Right renal pelvis (tissue), 4 donors: ENCODE measurements around the gene UNC93A. TPM values are rescaled to one million over a fixed set of nuclear protein-coding genes. Genes with fewer than 3 reads are reported as not detected.

Experiments
- DNase-seq, 4 donors: peaks; one replicate each; pipeline ENCODE4 v3.0.0-alpha.2; 2013; ENCODE audit warnings: low read depth in 4 of 4, low spot score in 3 of 4, missing footprints in 1 of 4
- polyA plus RNA-seq, 4 donors: library from polyadenylated mRNA; unstranded; fragments of 120-200 nt; gene quantifications; one replicate each; pipeline ENCODE4 v1.2.1, GENCODE V29; 2013; ENCODE audit not compliant: insufficient read length in 4 of 4

The UNC93A gene
- polyA plus RNA-seq, 4 donors, result 2.5 to 9.2 (median 7.6) TPM

GRCh38 chr6:167292301-167293087, 1.4 kb downstream of the UNC93A start:
- DNase-seq, result no peak

DNA sequence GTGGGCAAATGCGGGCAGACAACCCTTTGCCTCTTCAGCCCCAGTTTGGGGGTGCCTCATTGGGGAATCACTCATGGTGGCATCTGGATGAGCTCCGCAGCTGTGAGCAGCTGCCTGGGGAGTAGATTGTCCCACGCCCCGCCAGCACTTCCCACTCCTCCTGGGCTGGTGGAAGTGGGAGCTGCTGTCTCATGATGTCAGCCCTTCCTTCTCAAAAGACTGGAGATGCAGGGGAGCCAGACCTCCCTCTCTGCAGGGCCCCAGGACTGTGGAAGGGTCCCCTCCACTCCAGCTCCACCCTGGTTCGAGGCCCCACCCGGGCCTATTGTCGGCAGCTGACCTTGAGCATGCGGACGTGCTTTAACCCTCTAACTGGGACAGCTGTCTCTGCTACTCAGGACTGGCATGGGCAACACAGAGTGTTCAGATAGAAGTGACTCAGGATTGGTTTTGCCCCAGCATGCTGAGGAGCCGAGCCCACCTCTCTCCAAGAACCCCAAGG, 2.0 kb downstream of the UNC93A start:
- DNase-seq, result no peak

DNA sequence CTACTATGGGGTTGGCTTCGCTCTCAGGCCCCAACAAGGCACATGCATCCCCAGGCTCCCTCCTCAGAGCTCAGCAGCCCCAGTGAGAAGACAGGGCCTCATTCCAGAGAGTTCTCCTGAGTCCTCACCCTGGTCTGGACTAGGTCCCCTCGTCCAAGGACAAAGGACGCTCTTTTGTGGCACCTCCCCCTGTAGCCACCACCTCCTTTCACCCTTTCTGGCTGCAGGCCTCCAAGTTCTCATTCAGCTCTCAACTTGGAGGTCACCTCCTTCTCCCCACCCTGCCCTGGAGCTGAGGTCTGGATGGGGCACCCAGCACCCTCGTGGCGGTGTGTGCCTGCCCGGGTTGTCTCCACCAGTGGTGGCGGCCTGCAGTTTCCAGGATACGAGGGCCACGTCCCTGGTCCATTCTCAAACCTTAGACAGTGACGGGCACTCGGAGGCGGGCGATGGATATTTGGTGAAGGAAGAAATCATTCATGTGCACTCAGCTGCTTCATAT, 2.5 kb downstream of the UNC93A start:
- no peak for DNase-seq

DNA sequence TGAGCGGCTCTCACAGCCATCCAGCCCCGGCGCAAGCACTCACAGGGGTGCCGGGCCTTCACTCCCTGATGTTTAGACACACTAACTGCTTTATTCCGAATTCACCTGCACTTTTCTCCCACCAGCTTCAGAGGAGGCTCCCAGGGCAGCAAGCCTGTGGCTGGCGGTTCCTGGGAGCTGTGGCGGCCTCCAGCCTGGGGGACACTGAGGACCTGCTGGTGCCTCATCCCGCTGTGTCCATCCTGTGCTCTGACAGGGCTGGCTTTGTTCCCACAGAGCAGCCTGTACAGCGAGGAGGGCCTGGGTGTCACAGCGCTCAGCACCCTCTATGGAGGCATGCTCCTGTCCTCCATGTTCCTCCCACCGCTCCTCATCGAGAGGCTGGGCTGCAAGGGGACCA, 3.1 kb downstream of the UNC93A start:
- DNase-seq, result no peak

DNA sequence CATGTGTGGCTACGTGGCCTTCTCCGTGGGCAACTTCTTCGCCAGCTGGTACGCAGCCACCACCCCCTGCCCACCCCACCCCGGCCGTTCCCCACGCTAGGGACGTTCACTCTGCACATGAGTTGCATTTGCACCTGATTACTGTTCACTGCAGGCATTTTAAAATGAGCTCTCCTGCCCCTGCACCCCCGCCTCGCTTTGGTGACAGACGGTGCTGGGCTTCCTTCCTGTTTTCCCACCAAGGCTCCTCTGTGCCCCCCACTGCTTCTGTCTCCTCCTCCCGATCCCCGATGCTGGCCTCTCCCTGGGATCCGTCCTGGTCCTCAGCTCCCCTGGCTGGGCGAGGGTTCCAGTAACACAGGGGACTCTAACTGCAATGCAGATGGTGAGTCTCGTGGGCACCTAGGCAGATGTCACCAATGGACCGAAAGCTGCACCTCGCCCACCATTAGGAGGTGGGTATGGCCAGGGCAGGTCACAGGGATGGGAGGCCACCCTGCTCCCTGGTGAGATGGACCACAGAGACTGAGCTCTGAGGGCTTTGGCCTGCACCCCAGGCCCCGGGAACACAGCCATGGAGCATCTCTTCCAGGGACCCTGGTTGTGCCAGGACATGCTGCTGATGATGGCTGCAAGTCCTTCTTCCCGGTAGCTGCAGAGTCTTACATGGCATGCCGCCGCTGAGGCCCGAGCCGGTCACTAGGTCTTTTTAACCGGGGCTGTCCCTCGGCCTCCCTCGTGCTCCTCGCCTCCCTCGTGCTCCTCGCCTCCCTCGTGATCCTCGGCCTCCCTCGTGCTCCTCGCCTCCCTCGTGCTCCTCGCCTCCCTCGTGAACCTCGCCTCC, 3.8 kb downstream of the UNC93A start:
- DNase-seq, result no peak

DNA sequence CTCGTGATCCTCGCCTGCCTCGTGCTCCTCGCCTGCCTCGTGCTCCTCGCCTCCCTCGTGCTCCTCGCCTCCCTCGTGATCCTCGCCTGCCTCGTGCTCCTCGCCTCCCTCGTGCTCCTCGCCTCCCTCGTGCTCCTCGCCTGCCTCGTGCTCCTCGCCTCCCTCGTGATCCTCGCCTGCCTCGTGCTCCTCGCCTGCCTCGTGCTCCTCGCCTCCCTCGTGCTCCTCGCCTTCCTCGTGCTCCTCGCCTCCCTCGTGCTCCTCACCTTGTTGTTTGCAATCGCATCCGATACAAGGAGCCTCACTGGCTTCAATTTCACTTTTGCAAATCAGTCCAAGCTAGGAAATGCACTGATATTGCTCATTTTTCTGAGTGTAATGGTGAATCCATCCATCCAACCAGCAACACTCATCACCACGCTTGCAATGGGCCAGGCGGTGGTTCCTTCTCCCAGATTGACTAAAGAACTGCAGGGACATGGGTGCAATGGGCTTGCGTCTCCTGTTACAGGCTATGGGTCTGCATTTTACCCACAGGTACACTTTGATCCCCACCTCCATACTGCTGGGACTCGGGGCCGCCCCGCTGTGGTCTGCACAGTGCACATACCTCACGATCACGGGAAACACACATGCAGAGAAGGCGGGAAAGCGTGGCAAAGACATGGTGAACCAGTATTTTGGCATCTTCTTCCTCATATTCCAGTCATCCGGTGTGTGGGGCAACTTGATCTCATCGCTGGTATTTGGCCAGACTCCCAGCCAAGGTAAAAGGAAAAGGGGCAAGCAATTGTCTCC, 4.6 kb downstream of the UNC93A start:
- no peak for DNase-seq

DNA sequence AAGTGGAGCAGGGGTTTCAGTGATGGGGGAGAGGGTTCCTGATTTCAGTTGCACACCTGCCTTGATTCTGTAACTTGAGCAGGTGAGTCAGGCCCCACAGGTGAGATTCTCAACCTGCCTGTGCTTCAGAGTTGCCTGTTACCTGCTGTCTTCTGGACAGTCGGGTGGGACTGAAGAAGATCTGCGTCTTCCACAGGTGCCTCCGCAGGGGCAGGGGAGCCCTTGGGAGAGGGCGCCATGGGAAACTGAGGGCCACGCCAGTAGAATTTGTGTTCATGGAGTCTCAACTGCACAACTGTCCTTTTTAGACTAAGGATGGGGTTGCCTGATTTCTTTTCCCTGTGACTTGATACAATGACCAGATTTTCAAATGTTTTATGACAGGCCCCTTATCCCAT, 5.2 kb downstream of the UNC93A start:
- DNase-seq, result no peak

GRCh38 chr6:167296902-167297301, 5.8 kb downstream of the UNC93A start:
- no peak for DNase-seq

GRCh38 chr6:167298127-167298526, 7.0 kb downstream of the UNC93A start:
- no peak for DNase-seq

DNA sequence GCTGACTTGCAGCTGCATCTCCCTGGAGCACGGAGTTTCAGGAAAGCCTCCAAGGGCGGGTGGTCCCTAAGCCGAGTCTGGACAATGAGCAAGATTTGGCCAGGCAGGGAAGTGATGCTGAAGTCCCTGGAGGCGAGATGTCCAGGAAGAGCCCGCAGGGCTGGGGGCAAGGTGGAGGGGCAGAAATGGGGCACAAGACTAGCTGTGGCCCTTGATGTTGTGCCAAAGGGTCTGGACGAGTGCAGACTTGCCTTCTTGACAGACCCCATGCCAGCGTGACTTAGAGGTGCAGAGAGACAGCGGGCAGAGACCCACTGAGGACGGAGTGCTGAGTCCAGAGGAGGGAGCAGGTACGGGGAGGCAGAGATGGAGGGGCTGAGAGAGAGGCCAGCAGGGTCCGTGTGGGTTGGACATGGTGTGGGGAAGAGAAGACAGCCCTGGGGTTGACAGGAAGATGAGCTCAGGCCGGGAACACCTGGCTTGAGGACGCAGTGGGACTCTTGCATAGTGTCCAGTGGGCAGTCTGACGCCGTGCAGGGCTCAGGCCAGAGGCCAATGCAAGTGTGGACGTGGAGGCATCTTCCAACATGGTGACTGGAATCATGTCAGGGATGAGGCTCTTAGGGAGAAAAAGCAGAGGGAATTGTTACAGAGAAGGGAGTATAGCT, 8.7 kb downstream of the UNC93A start:
- no peak for DNase-seq

GRCh38 chr6:167300902-167301777, 10.0 kb downstream of the UNC93A start:
- no peak for DNase-seq

DNA sequence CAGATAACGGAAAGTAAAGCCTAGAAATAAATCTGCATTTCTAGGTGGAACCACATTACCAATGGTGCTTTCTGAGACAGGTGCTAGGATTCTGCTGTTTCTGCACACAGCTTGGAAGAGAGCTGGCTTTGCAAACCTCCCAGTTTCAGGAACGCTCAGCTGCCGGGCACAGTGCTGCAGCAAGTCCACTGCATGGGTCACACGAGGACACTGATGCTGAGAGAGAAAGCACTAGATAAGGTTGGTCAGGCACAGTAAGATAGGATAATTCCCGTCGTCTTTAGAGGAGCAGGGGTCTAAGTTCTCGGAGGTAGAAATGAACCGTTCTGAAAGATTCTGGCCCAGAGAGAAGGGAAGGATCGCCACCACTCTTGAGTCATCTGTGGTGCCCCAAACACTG, 11.0 kb downstream of the UNC93A start:
- DNase-seq, result no peak

DNA sequence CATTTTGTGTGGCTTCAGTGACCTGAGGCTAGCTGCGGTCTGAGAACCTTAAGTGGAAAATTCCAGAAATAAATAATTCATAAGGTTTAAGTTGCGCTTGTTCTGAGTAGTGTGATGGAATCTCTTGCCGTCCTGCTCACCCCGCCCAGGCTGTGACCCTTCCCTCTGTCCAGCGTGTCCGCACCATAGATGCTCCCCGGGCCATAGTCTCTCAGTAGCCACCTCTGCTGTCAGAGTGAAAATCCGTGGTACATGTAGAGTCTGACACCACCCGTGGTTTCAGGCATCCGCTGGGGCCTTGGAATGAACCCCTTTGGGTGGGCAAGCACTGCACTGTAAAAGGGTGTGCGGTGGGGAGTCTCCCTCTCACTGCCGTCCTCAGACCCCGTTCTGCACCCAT, 11.7 kb downstream of the UNC93A start:
- DNase-seq, result no peak

GRCh38 chr6:167303675-167304625, 12.8 kb downstream of the UNC93A start:
- DNase-seq, result no peak

DNA sequence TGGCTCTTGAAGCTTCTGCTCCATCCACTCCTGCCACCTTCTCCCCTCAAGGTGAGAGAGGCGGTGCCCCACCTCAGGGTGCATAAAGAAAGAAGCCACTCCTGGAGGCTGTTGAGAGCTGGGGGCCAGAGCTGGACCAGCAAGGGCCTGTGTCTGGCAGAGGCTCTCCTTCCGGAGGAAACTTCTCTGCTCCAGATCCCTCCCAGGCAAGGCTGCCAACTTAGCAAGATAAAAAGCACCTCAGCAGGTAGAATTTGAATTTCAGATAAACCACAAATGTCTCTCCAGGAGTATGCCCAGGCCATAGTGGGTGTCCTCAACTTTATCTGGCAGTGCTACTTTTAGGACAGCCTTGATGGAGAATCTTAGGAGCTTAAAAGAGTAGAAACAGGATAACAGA, 13.8 kb downstream of the UNC93A start:
- DNase-seq, result no peak

GRCh38 chr6:167305796-167306195, 14.7 kb downstream of the UNC93A start:
- DNase-seq, result no peak

DNA sequence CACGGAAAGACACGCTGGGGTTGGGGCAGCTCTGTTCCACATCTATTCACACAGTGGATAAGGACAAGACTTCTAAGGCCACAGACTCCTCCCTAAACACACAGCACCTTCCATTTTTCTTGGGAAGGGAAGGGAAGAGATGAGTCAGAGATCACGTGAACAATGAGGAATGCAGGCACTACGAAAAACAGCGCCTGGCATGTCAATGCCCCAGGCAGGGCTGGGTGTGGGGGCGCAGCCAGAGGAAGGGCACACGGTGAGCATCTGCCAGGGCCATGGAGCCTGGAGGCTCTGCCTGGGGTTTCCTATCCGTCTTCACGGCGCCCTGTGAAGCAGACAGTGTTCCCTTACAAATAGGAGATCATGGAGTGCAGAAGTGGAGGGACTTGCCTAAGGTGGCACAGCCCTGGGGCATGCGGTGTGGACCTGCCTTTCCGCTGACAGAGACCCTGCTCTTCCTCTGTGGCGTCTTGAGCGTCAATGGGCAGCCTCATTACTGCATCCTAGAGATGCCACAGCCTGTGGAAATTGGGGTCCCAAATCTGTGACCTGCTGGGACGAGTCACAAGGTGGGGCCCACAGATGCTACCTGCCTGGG, 15.4 kb downstream of the UNC93A start:
- no peak for DNase-seq
